GM23338 (cell line): ENCODE data around the gene WIPF3. TPM values are rescaled to one million over a fixed set of nuclear protein-coding genes. Genes with fewer than 3 reads are reported as not detected.
"Not testable (repeated sequence)": the region's sequence is repeated elsewhere in the genome, so short reads cannot be mapped to it uniquely, and the experiment has no call there.

Experiments used
- ATAC-seq: fragments of 200-7000 bp; cut with Tn5 transposase; 3 replicates; pipeline ENCODE4 v1.9.1; 2020
- DNase-seq: peaks from one replicate; pipeline ENCODE4 v3.0.0-alpha.2; 2015; ENCODE audit warnings: low spot score
- H2AFZ ChIP-seq: fragments of 200-600 bp; sonication (generic); 2 replicates; pipeline ENCODE4 v1.8.0; 2016; ENCODE audit warnings: antibody characterized with exemption, mild to moderate bottlenecking, moderate library complexity
- H3F3A ChIP-seq: fragments of 200-600 bp; sonication (generic); replicated peaks from 2 replicates; pipeline ENCODE4 v1.8.0; 2017; ENCODE audit warnings: antibody characterized with exemption, mixed run types, low read depth
- H3K27ac ChIP-seq: fragments of 200-600 bp; sonication (generic); 2 replicates; pipeline ENCODE4 v1.6.1; 2016; ENCODE audit warnings: low read depth
- H3K27me3 ChIP-seq: fragments of 200-600 bp; sonication (generic); 2 replicates; pipeline ENCODE4 v1.8.0; 2016; ENCODE audit warnings: mild to moderate bottlenecking, mixed run types, moderate library complexity; ENCODE audit not compliant: insufficient read depth
- H3K36me3 ChIP-seq: fragments of 200-600 bp; sonication (generic); 2 replicates; pipeline ENCODE4 v1.8.0; 2016; ENCODE audit warnings: mild to moderate bottlenecking; ENCODE audit not compliant: insufficient read depth
- H3K4me1 ChIP-seq: fragments of 200-600 bp; sonication (generic); 2 replicates; pipeline ENCODE4 v1.8.0; 2016; ENCODE audit warnings: mild to moderate bottlenecking, moderate library complexity; ENCODE audit not compliant: insufficient read depth
- H3K4me2 ChIP-seq: fragments of 200-600 bp; sonication (generic); 2 replicates; pipeline ENCODE4 v1.7.1; 2017; ENCODE audit warnings: mixed run types
- H3K4me3 ChIP-seq: fragments of 200-600 bp; sonication (generic); 2 replicates; pipeline ENCODE4 v1.6.1; 2016; ENCODE audit warnings: mixed run types
- H3K79me2 ChIP-seq: fragments of 200-600 bp; sonication (generic); replicated peaks from 2 replicates; pipeline ENCODE4 v1.8.0; 2017; ENCODE audit warnings: mild to moderate bottlenecking; ENCODE audit not compliant: insufficient read depth
- H3K9me2 ChIP-seq: fragments of 200-600 bp; sonication (generic); 2 replicates; pipeline ENCODE4 v1.8.0; 2017; ENCODE audit not compliant: insufficient read depth
- H4K20me1 ChIP-seq: fragments of 200-600 bp; sonication (generic); replicated peaks from 2 replicates; pipeline ENCODE4 v1.8.0; 2017; ENCODE audit warnings: mild to moderate bottlenecking; ENCODE audit not compliant: insufficient read depth
- H3K27ac Mint-ChIP-seq: 2 replicates; pipeline ENCODE4 v1.8.0; 2020; ENCODE audit warnings: inconsistent platforms, mild to moderate bottlenecking, moderate library complexity, mixed read lengths
- H3K27me3 Mint-ChIP-seq: 3 replicates; pipeline ENCODE4 v1.8.0; 2022; ENCODE audit warnings: low read depth, mild to moderate bottlenecking, moderate library complexity, mixed read lengths, inconsistent platforms; ENCODE audit not compliant: insufficient read depth, poor library complexity
- H3K36me3 Mint-ChIP-seq: 3 replicates; pipeline ENCODE4 v1.8.0; 2021; ENCODE audit warnings: low read depth, mild to moderate bottlenecking, inconsistent platforms, moderate library complexity, mixed read lengths
- H3K4me1 Mint-ChIP-seq: 3 replicates; pipeline ENCODE4 v1.8.0; 2020; ENCODE audit warnings: mild to moderate bottlenecking, inconsistent platforms, mixed read lengths
- H3K4me3 Mint-ChIP-seq: 3 replicates; pipeline ENCODE4 v1.8.0; 2021; ENCODE audit warnings: moderate library complexity, mild to moderate bottlenecking, inconsistent platforms, mixed read lengths
- H3K9me3 Mint-ChIP-seq: 3 replicates; pipeline ENCODE4 v1.8.0; 2020; ENCODE audit warnings: moderate library complexity, mild to moderate bottlenecking, inconsistent platforms, mixed read lengths
- CREB1 ChIP-seq: fragments of 250-450 bp; sonication (Bioruptor Pico); IDR thresholded peaks from 2 replicates; pipeline ENCODE4 v1.5.0; 2020; ENCODE audit warnings: low read depth, mild to moderate bottlenecking, moderate library complexity
- ETS1 ChIP-seq: IDR thresholded peaks from 2 replicates; pipeline ENCODE4 v1.6.1; 2016; ENCODE audit warnings: antibody characterized with exemption
- EZH2 ChIP-seq: fragments of 200-600 bp; sonication (generic); IDR thresholded peaks from one replicate; pipeline ENCODE4 v1.8.0; 2017; ENCODE audit warnings: antibody characterized with exemption, mild to moderate bottlenecking, low read depth; ENCODE audit not compliant: unreplicated experiment
- EZH2phosphoT487 ChIP-seq: fragments of 200-600 bp; sonication (generic); IDR thresholded peaks from one replicate; pipeline ENCODE4 v1.8.1; 2018; ENCODE audit warnings: antibody characterized with exemption; ENCODE audit not compliant: unreplicated experiment
- JUNB ChIP-seq: IDR thresholded peaks from one replicate; pipeline ENCODE4 v1.6.1; 2016; ENCODE audit warnings: antibody characterized with exemption; ENCODE audit not compliant: unreplicated experiment
- NANOG ChIP-seq: IDR thresholded peaks from 2 replicates; pipeline ENCODE4 v1.6.1; 2016; ENCODE audit warnings: antibody characterized with exemption, borderline replicate concordance
- POLR2AphosphoS5 ChIP-seq: IDR thresholded peaks from 2 replicates; pipeline ENCODE4 v1.6.1; 2016; ENCODE audit warnings: antibody characterized with exemption, low read depth
- STAT1 ChIP-seq: IDR thresholded peaks from one replicate; pipeline ENCODE4 v1.6.1; 2016; ENCODE audit warnings: antibody characterized with exemption; ENCODE audit not compliant: unreplicated experiment
- ZNF114 ChIP-seq: fragments of 250-450 bp; sonication (Bioruptor Pico); IDR thresholded peaks from 2 replicates; pipeline ENCODE4 v1.5.0; 2020; ENCODE audit warnings: mild to moderate bottlenecking, moderate library complexity
- polyA plus RNA-seq: library from polyadenylated mRNA; unstranded; fragments of >200 nt; fragmentation: Nextera tagmentation; extraction: Ambion mirVana; gene quantifications from 2 replicates; pipeline ENCODE4 v1.2.1, GENCODE V29; 2016
- total RNA-seq: library from RNA; depleted of rRNA; stranded (reverse); fragments of >200 nt; shearing (Covaris generic); gene quantifications from 2 replicates; pipeline ENCODE4 v1.2.3, GENCODE V29; 2014
- TF ChIP-seq, protein P1 (sequence below), 2 experiments: fragments of 200-600 bp in 1 of 2; sonication (generic) in 1 of 2; conservative IDR thresholded peaks; 2 replicates each; pipeline versions ENCODE4 v1.5.1 to v1.6.1; 2016 to 2017; ENCODE audit warnings: antibody characterized with exemption in 2 of 2, low read depth in 2 of 2, mild to moderate bottlenecking in 2 of 2, moderate library complexity in 1 of 2
- TF ChIP-seq, protein P2 (sequence below): IDR thresholded peaks from one replicate; pipeline ENCODE4 v1.6.1; 2018; ENCODE audit warnings: antibody characterized with exemption; ENCODE audit not compliant: unreplicated experiment

WIPF3 gene
- total and polyA plus RNA-seq, 2 experiments from 2014 or later: 5.7 to 11.4 TPM

DNA sequence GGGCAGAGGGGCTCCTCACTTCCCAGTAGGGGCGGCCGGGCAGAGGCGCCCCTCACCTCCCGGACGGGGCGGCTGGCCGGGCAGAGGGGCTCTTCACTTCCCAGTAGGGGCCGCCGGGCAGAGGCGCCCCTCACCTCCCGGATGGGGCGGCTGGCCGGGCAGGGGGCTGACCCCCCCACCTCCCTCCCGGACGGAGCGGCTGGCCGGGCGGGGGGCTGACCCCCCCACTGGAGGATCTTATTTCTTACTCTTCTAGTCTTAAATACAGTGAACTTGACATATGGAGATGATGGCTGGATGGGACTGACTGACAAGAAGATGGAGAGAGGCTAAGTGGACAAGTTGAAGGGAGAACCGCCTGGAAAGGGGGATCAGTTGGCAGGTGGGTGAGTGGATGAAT lies 155.3 kb downstream of the WIPF3 start:
- not testable (repeated sequence) for H3K9me2 ChIP-seq, H3K36me3 Mint-ChIP-seq, H3K27me3 ChIP-seq, H3K36me3 ChIP-seq, H3K27ac ChIP-seq, H3K4me2 ChIP-seq, H3K27me3 Mint-ChIP-seq, H3K4me3 Mint-ChIP-seq, H3K79me2 ChIP-seq, ATAC-seq, H3K4me3 ChIP-seq, H3K9me3 Mint-ChIP-seq, H3K27ac Mint-ChIP-seq, DNase-seq, H2AFZ ChIP-seq, H3K4me1 ChIP-seq, H3F3A ChIP-seq
- peaks cover 14% of the 10 kb centered on the region for H4K20me1 ChIP-seq
- peaks cover 15% of the 10 kb centered on the region for H3K4me1 Mint-ChIP-seq

DNA sequence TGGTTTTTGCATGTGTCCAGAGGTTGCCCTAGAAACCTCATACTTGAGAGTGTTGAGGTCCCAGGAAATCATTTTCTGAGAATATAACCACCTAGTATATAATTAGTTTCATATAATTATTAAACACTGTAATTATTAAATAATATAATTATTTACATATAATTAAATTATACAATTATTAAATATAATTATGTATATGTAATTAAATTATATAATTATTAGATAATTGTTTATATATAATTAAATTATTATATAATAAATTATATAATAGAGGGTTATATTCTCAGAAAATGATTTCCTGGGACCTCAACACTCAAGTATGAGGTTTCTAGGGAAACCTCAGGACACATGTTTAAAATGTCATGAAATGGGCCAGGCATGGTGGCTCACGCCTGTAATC lies 155.7 kb downstream of the WIPF3 start:
- no peak overlapping the region for H3K4me3 Mint-ChIP-seq
- H3K27me3 Mint-ChIP-seq: no peaks in the 10 kb centered on the region
- TF ChIP-seq STAT1 (no peak), JUNB (no peak)
- TF ChIP-seq, protein P1, sequence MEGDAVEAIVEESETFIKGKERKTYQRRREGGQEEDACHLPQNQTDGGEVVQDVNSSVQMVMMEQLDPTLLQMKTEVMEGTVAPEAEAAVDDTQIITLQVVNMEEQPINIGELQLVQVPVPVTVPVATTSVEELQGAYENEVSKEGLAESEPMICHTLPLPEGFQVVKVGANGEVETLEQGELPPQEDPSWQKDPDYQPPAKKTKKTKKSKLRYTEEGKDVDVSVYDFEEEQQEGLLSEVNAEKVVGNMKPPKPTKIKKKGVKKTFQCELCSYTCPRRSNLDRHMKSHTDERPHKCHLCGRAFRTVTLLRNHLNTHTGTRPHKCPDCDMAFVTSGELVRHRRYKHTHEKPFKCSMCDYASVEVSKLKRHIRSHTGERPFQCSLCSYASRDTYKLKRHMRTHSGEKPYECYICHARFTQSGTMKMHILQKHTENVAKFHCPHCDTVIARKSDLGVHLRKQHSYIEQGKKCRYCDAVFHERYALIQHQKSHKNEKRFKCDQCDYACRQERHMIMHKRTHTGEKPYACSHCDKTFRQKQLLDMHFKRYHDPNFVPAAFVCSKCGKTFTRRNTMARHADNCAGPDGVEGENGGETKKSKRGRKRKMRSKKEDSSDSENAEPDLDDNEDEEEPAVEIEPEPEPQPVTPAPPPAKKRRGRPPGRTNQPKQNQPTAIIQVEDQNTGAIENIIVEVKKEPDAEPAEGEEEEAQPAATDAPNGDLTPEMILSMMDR (conservative IDR thresholded peaks at IDR 0.05; ENCODE audit: low read depth in 2 of 2): no peak
- H3K4me2 ChIP-seq: no peak overlapping the region
- H3K4me1 Mint-ChIP-seq: peaks cover 15% of the 10 kb centered on the region
- no peak overlapping the region for H2AFZ ChIP-seq
- H3K36me3 Mint-ChIP-seq: peaks cover 4% of the 10 kb centered on the region; the same call in 2 of the 3 replicates
- no peaks in the 10 kb centered on the region for H3K9me2 ChIP-seq
- H3K4me3 ChIP-seq: no peak overlapping the region
- H3K27ac ChIP-seq: no peak overlapping the region
- H4K20me1 ChIP-seq: peaks cover 14% of the 10 kb centered on the region
- no peak for DNase-seq
- no peak overlapping the region for H3K27ac Mint-ChIP-seq
- H3K79me2 ChIP-seq: peaks cover 8% of the 10 kb centered on the region
- peaks cover 3% of the 10 kb centered on the region; the same call in 2 of the 3 replicates for H3K9me3 Mint-ChIP-seq
- H3K36me3 ChIP-seq: peaks cover 5% of the 10 kb centered on the region; the same call in 1 of the 2 replicates
- no peaks in the 10 kb centered on the region for H3F3A ChIP-seq
- no peak for ATAC-seq
- H3K27me3 ChIP-seq: no peaks in the 10 kb centered on the region
- peaks cover under 1% of the 10 kb centered on the region; the same call in 1 of the 2 replicates for H3K4me1 ChIP-seq

GRCh38 chr7:29965030-29965429 lies 158.7 kb downstream of the WIPF3 start:
- Mint-ChIP-seq H3K27ac (no peak overlapping the region), H3K4me1 (peaks cover 4% of the 10 kb centered on the region; the same call in 2 of the 3 replicates), H3K36me3 (peaks cover 12% of the 10 kb centered on the region), H3K9me3 (peaks cover 7% of the 10 kb centered on the region; the same call in 2 of the 3 replicates), H3K4me3 (no peak overlapping the region), H3K27me3 (peaks cover 4% of the 10 kb centered on the region)
- no peaks in the 10 kb centered on the region for H3K27me3 ChIP-seq
- no peak overlapping the region for H3K27ac ChIP-seq
- no peaks in the 10 kb centered on the region for H3F3A ChIP-seq
- H3K4me2 ChIP-seq: no peak overlapping the region
- H4K20me1 ChIP-seq: peaks cover 7% of the 10 kb centered on the region; the same call in 1 of the 2 replicates
- no peak overlapping the region for H2AFZ ChIP-seq
- DNase-seq (no peak), ATAC-seq (no peak)
- peaks cover 21% of the 10 kb centered on the region for H3K79me2 ChIP-seq
- H3K36me3 ChIP-seq: peaks cover 15% of the 10 kb centered on the region
- H3K4me3 ChIP-seq: no peak overlapping the region
- no peaks in the 10 kb centered on the region for H3K4me1 ChIP-seq
- H3K9me2 ChIP-seq: no peaks in the 10 kb centered on the region
- TF ChIP-seq CREB1 (CRISPR knock-in tag) (no peak), POLR2AphosphoS5 (no peak), JUNB (no peak), NANOG (no peak), EZH2phosphoT487 (no peak), ZNF114 (CRISPR knock-in tag) (no peak), EZH2 (no peak), STAT1 (no peak), ETS1 (no peak)
- TF ChIP-seq, protein P2, sequence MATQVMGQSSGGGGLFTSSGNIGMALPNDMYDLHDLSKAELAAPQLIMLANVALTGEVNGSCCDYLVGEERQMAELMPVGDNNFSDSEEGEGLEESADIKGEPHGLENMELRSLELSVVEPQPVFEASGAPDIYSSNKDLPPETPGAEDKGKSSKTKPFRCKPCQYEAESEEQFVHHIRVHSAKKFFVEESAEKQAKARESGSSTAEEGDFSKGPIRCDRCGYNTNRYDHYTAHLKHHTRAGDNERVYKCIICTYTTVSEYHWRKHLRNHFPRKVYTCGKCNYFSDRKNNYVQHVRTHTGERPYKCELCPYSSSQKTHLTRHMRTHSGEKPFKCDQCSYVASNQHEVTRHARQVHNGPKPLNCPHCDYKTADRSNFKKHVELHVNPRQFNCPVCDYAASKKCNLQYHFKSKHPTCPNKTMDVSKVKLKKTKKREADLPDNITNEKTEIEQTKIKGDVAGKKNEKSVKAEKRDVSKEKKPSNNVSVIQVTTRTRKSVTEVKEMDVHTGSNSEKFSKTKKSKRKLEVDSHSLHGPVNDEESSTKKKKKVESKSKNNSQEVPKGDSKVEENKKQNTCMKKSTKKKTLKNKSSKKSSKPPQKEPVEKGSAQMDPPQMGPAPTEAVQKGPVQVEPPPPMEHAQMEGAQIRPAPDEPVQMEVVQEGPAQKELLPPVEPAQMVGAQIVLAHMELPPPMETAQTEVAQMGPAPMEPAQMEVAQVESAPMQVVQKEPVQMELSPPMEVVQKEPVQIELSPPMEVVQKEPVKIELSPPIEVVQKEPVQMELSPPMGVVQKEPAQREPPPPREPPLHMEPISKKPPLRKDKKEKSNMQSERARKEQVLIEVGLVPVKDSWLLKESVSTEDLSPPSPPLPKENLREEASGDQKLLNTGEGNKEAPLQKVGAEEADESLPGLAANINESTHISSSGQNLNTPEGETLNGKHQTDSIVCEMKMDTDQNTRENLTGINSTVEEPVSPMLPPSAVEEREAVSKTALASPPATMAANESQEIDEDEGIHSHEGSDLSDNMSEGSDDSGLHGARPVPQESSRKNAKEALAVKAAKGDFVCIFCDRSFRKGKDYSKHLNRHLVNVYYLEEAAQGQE: no peak
- TF ChIP-seq, protein P1 (conservative IDR thresholded peaks at IDR 0.05; ENCODE audit: low read depth in 2 of 2): no peak
